Neural progenitor cell (in vitro differentiated cells): ENCODE data around the gene PLA2G6.

ENCODE experiments used
- CTCF ChIP-seq: fragments of 200-600 bp; sonication (generic); IDR thresholded peaks from 2 replicates; pipeline ENCODE4 v1.5.1; 2017; ENCODE audit warnings: antibody characterized with exemption, mild to moderate bottlenecking
- EZH2 ChIP-seq: fragments of 200-600 bp; sonication (generic); IDR thresholded peaks from 2 replicates; pipeline ENCODE4 v1.6.1; 2017; ENCODE audit warnings: antibody characterized with exemption, mild to moderate bottlenecking, moderate library complexity
- EZH2phosphoT487 ChIP-seq: fragments of 200-600 bp; sonication (generic); IDR thresholded peaks from 2 replicates; pipeline ENCODE4 v1.6.1; 2017; ENCODE audit warnings: antibody characterized with exemption

GRCh38 chr22:38127869-38128268 is 53.8 kb downstream of the PLA2G6 start:
- TF ChIP-seq CTCF: no peak
- no peak for TF ChIP-seq EZH2phosphoT487
- no peak for TF ChIP-seq EZH2
